Smooth muscle cell (in vitro differentiated cells): ENCODE data around the gene GLIS1. TPM values are rescaled to one million over a fixed set of nuclear protein-coding genes. Genes with fewer than 3 reads are reported as not detected.

ENCODE experiments used
- DNase-seq: peaks from one replicate; lab custom pipeline; 2025; ENCODE audit not compliant: unreplicated experiment; lab: John Stamatoyannopoulos, UW
- H2AFZ ChIP-seq: fragments of 200-600 bp; sonication (generic); 2 replicates; pipeline ENCODE4 v1.6.0; 2016; ENCODE audit warnings: antibody characterized with exemption, low read depth, mild to moderate bottlenecking
- H3F3A ChIP-seq: fragments of 200-600 bp; sonication (generic); 2 replicates; pipeline ENCODE4 v1.6.0; 2017; ENCODE audit warnings: antibody characterized with exemption, low read depth
- H3K27ac ChIP-seq: fragments of 200-600 bp; sonication (generic); 2 replicates; pipeline ENCODE4 v1.5.1; 2016; ENCODE audit warnings: low read depth, mild to moderate bottlenecking
- H3K27me3 ChIP-seq: fragments of 200-600 bp; sonication (generic); 2 replicates; pipeline ENCODE4 v1.6.1; 2016; ENCODE audit warnings: low read depth, mild to moderate bottlenecking
- H3K36me3 ChIP-seq: fragments of 200-600 bp; sonication (generic); 2 replicates; pipeline ENCODE4 v1.5.1; 2016; ENCODE audit warnings: low read depth
- H3K4me1 ChIP-seq: fragments of 200-600 bp; sonication (generic); 2 replicates; pipeline ENCODE4 v1.5.1; 2016; ENCODE audit warnings: low read depth
- H3K4me2 ChIP-seq: fragments of 200-600 bp; sonication (generic); 2 replicates; pipeline ENCODE4 v1.6.0; 2016; ENCODE audit warnings: mild to moderate bottlenecking
- H3K4me3 ChIP-seq: fragments of 200-600 bp; sonication (generic); 2 replicates; pipeline ENCODE4 v1.5.1; 2016; ENCODE audit warnings: mild to moderate bottlenecking
- H3K79me2 ChIP-seq: fragments of 200-600 bp; sonication (generic); 2 replicates; pipeline ENCODE4 v1.6.0; 2016; ENCODE audit warnings: low read depth, mild to moderate bottlenecking
- H3K9ac ChIP-seq: fragments of 200-600 bp; sonication (generic); 2 replicates; pipeline ENCODE4 v1.6.0; 2016; ENCODE audit warnings: low read depth
- H3K9me3 ChIP-seq: fragments of 200-600 bp; sonication (generic); replicated peaks from 2 replicates; pipeline ENCODE4 v1.5.1; 2016; ENCODE audit warnings: low read depth
- H4K20me1 ChIP-seq: fragments of 200-600 bp; sonication (generic); 2 replicates; pipeline ENCODE4 v1.6.0; 2016; ENCODE audit warnings: low read depth
- WGBS: methylation state at CpG from one replicate; pipeline ENCODE4 v1.1.7; 2016; ENCODE audit warnings: low lambda C conversion rate; 5-methylcytosine and 5-hydroxymethylcytosine counted together
- polyA plus RNA-seq: library from polyadenylated mRNA; unstranded; fragments of >200 nt; fragmentation: Nextera tagmentation; extraction: Ambion mirVana; gene quantifications from 2 replicates; pipeline ENCODE4 v1.2.1, GENCODE V29; 2016
- total RNA-seq: library from RNA; depleted of rRNA; stranded (reverse); fragments of >200 nt; gene quantifications from 2 replicates; pipeline ENCODE4 v1.2.3, GENCODE V29; 2014
- TF ChIP-seq, protein P1 (sequence below): fragments of 200-600 bp; sonication (generic); IDR thresholded peaks from 2 replicates; pipeline ENCODE4 v1.5.1; 2017; ENCODE audit warnings: borderline replicate concordance, mild to moderate bottlenecking, antibody characterized with exemption; ENCODE audit not compliant: insufficient read depth, poor library complexity, severe bottlenecking

Gene GLIS1
- total and polyA plus RNA-seq, 2 experiments from 2014 or later = 0.36 to 4.9 TPM

DNA sequence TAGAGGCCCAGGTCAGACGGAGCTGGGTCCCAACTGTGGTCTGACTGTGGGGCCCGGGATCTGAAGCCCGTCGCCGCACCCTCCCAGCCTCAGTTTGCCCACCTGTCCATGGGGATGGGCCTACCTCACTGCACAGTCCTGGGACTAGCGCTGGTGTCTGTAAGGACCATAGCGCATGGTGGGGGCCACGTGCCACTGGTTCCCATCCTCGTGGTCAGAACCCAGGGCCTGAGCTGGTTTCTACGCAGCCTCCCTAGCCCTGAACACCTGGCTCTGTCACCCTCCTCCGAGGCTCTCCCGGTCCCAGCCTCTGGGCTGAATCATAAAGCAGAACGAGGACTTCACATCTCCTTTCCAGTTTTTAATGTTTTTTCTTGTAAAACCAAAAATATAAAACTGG is 233.1 kb downstream of the GLIS1 start:
- DNase-seq = no peak
- H3K4me2 ChIP-seq = no peak overlapping the region
- no peak overlapping the region for H3K9ac ChIP-seq
- H3K4me1 ChIP-seq = peaks cover 19% of the 10 kb centered on the region
- peaks cover under 1% of the 10 kb centered on the region for H3F3A ChIP-seq
- no peaks in the 10 kb centered on the region for H3K9me3 ChIP-seq
- H2AFZ ChIP-seq = no peak overlapping the region
- WGBS = 97% methylated on average over 13 of the region's 13 CpGs
- TF ChIP-seq, protein P1, sequence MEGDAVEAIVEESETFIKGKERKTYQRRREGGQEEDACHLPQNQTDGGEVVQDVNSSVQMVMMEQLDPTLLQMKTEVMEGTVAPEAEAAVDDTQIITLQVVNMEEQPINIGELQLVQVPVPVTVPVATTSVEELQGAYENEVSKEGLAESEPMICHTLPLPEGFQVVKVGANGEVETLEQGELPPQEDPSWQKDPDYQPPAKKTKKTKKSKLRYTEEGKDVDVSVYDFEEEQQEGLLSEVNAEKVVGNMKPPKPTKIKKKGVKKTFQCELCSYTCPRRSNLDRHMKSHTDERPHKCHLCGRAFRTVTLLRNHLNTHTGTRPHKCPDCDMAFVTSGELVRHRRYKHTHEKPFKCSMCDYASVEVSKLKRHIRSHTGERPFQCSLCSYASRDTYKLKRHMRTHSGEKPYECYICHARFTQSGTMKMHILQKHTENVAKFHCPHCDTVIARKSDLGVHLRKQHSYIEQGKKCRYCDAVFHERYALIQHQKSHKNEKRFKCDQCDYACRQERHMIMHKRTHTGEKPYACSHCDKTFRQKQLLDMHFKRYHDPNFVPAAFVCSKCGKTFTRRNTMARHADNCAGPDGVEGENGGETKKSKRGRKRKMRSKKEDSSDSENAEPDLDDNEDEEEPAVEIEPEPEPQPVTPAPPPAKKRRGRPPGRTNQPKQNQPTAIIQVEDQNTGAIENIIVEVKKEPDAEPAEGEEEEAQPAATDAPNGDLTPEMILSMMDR = no peak
- no peak overlapping the region for H3K4me3 ChIP-seq
- H3K79me2 ChIP-seq = no peaks in the 10 kb centered on the region
- H3K27ac ChIP-seq = no peak overlapping the region
- no peaks in the 10 kb centered on the region for H3K36me3 ChIP-seq
- H4K20me1 ChIP-seq = no peaks in the 10 kb centered on the region
- no peaks in the 10 kb centered on the region for H3K27me3 ChIP-seq

DNA sequence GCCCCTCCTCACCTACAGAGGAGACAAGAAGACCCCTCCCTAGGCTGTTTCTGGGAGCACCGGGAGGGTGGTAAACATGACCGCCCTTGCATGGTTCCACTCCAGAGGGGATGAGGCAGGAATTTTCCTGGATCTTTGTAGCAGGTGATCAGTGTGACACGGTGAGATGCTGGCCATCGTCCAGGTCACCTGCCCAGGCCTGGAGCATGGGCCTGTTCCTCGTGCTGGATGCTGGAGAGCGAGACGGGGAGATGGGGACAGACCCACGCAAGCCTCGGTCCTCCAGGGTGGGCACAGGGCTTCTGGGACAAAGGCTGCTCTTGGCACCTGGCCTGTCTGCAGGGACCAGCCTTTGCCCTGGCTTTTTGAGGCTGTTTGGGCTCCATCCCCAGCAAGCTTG is 233.6 kb downstream of the GLIS1 start:
- H3K4me1 ChIP-seq = peaks cover 19% of the 10 kb centered on the region
- TF ChIP-seq, protein P1 = no peak
- H4K20me1 ChIP-seq = no peaks in the 10 kb centered on the region
- 96% methylated on average over 9 of the region's 9 CpGs for WGBS
- H3K27me3 ChIP-seq = no peaks in the 10 kb centered on the region
- no peak overlapping the region for H3K4me3 ChIP-seq
- H2AFZ ChIP-seq = no peak overlapping the region
- no peak overlapping the region for H3K4me2 ChIP-seq
- no peak overlapping the region for H3K9ac ChIP-seq
- no peak overlapping the region for H3K27ac ChIP-seq
- H3K9me3 ChIP-seq = no peaks in the 10 kb centered on the region
- no peaks in the 10 kb centered on the region for H3K36me3 ChIP-seq
- no peak for DNase-seq
- no peaks in the 10 kb centered on the region for H3F3A ChIP-seq
- H3K79me2 ChIP-seq = no peaks in the 10 kb centered on the region

DNA sequence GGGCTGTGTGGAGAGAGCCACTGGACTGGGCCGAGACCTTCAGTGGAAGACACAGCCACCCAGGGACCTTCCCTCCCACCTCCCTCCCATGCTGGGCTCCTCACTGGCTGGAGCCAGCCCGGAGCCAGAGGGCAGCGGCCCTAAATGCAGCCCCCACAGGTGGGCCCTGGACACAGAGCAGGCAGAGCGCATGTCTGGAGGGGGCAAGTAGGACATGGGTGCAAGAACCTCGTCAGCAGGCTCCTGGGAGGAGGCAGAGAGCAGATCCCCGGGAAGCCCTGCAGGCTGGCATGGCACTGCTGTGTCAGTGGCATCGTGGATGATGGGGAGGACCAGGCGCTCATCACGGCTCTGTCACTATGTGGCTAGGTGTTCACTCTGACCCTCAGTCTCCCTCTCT is 234.1 kb downstream of the GLIS1 start:
- Histone ChIP-seq H2AFZ (no peak overlapping the region), H3K9me3 (no peaks in the 10 kb centered on the region), H3K4me1 (peaks cover 24% of the 10 kb centered on the region), H3F3A (no peaks in the 10 kb centered on the region), H3K4me2 (no peak overlapping the region), H3K79me2 (no peaks in the 10 kb centered on the region), H3K4me3 (no peak overlapping the region), H3K36me3 (no peaks in the 10 kb centered on the region), H4K20me1 (no peaks in the 10 kb centered on the region), H3K27ac (no peak overlapping the region), H3K9ac (no peak overlapping the region), H3K27me3 (no peaks in the 10 kb centered on the region)
- TF ChIP-seq, protein P1 = no peak
- DNase-seq = no peak
- 97% methylated on average over 9 of the region's 9 CpGs for WGBS

DNA sequence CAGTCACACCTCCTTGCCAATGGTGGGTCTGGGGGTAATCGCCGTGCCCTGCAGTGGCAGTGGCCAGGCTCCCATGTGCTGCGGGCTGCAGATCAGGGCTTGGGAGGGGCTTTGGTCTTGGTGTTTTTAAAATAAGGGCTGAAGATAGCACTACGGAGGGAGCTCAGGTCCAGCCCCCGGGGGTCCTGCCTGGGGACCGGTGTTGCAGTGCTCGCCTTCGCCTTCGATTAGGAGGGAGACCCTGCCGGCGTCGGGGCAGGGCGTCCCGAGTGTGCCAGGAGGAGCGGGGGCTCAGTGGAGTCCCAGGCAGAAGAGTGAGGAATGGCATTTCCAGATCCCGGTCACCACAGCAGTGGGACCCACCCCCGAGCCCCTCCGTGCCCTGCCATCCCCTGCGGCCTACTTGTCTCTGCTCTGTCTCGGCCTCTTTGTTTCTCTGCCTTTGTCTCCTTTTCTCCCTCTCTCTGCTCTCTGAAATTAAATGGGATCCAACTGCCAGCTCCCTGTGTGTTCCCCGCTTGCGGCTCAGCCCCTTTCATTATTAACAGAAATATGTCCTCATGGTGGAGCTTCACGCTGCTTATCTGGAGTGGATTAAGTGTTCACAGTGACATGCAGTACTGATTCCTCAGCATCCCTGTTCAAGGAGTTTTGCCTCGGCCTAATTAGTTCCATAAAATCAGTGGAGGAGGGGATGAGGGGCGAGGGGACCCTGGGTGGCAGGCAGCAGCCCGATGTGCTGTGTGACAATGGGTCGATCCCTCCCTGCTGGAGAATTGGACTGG is 235.3 kb downstream of the GLIS1 start:
- Histone ChIP-seq H3K27ac (no peak overlapping the region), H3K4me1 (peaks cover 20% of the 10 kb centered on the region), H3K9me3 (no peaks in the 10 kb centered on the region), H2AFZ (no peak overlapping the region), H3K4me2 (peak overlapping the region; percentile 48), H3F3A (no peaks in the 10 kb centered on the region), H3K79me2 (no peaks in the 10 kb centered on the region), H3K27me3 (no peaks in the 10 kb centered on the region), H3K4me3 (no peak overlapping the region), H4K20me1 (no peaks in the 10 kb centered on the region), H3K9ac (no peak overlapping the region), H3K36me3 (no peaks in the 10 kb centered on the region)
- no peak for DNase-seq
- WGBS = 57% methylated on average over 27 of the region's 27 CpGs
- TF ChIP-seq, protein P1 = no peak
